ENCODE measurements around the gene GNAO1.

- TF ChIP-seq POLR2AphosphoS5 (IDR thresholded peaks at IDR 0.05) (no peak), CTCF (IDR thresholded peaks at IDR 0.05) (no peak), POLR2A (IDR thresholded peaks at IDR 0.05) (no peak)
Measured at GRCh38 chr16:56265184-56265583, 73.9 kb downstream of the GNAO1 start.
